Measurements from ENCODE around the gene TCHHL1.

TCHHL1 gene

DNA sequence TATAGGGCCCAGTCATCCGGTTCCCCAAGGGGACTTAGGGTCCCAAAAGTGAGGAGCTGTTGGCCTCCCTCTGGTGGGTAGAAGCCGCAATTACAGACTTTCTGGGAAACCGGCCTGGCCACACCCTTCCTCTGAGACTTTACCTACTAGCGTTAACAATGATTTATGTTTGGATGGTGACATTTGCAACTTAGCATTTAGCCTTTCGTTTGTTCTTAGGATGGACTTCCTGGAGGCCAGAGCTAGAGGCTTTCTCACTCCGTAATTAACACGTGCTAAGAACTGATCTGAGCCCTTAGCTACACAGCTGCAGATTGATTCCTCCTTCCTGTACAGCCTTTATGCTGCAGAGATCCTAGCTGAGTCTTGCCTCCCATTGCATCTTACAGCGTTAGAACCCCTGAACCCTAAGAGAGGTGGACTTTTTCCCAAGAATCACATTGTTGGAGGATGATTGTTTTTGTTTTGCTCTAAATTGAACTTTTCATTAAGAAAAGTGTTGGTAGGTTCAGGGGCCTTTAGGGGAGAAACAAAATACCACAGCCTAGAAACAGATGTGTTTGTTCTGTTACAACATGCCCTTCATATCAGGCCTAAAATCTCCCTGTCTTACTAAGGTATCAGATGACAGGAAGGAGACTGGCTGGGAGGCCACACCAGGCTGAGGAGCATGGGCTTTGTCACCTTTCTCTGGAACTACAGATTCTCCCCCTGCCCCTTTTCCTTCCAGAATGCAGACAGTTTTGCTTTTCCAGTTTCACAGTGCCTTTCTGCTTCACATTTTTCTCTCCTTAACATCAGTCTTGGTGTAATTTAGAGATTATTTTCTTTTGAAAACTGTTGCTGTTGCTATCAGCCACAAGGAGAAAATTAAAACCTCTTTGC is 54.0 kb downstream of the TCHHL1 start:
- TF ChIP-seq, protein P1, sequence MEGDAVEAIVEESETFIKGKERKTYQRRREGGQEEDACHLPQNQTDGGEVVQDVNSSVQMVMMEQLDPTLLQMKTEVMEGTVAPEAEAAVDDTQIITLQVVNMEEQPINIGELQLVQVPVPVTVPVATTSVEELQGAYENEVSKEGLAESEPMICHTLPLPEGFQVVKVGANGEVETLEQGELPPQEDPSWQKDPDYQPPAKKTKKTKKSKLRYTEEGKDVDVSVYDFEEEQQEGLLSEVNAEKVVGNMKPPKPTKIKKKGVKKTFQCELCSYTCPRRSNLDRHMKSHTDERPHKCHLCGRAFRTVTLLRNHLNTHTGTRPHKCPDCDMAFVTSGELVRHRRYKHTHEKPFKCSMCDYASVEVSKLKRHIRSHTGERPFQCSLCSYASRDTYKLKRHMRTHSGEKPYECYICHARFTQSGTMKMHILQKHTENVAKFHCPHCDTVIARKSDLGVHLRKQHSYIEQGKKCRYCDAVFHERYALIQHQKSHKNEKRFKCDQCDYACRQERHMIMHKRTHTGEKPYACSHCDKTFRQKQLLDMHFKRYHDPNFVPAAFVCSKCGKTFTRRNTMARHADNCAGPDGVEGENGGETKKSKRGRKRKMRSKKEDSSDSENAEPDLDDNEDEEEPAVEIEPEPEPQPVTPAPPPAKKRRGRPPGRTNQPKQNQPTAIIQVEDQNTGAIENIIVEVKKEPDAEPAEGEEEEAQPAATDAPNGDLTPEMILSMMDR (IDR thresholded peaks at IDR 0.05; ENCODE audit: control insufficient read depth, insufficient read depth, low read depth, low read length, missing control alignments): peak; percentile 76
- no peak for DNase-seq (ENCODE audit: low read depth)
- peak overlapping the region; percentile 87 for H3K4me3 ChIP-seq (ENCODE audit: control insufficient read depth, low read depth, low read length)

DNA sequence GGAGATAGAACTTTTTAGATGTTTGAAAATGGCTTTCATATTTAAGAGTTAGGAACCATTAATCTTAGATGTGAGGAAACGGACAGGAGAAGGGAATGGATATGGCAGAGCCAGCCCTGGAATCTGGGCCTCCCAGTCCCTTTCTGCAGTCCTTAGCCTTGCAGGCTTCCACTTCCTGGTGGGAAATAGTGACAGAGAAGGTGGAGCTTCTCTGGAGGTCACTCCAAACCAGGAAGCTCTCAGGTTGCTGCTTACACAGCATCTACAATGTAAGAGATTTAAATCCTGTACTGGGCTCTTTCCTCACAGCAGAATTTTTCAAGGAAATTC is 54.6 kb downstream of the TCHHL1 start:
- DNase-seq (ENCODE audit: low read depth): no peak
- peak overlapping the region; percentile 25 for H3K4me3 ChIP-seq (ENCODE audit: control insufficient read depth, low read depth, low read length)
- TF ChIP-seq, protein P1 (IDR thresholded peaks at IDR 0.05; ENCODE audit: control insufficient read depth, insufficient read depth, low read depth, low read length, missing control alignments): no peak
